Measurements from ENCODE around the gene PRKCB. TPM values are rescaled to one million over a fixed set of nuclear protein-coding genes. Genes with fewer than 3 reads are reported as not detected.

Gene PRKCB
- total RNA-seq, 1 experiment from 2014 or later, result 0.89 TPM

DNA sequence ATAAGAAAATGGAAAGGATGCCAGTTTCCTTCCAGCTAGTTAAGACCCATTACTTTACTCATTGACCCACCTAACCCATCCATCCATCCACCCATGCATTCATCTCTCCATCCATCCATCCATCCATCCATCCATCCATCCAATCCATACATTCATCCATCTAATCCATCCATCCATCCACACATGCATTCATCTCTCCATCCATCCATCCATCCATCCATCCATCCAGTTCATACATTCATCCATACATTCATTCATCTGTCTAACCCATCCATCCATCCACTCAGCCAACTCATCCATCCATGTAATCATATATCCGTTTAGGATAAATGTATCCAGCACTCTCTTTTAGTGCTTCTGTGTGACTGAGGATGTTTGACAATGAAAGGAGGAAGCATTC lies 241.5 kb downstream of the PRKCB start:
- no peak overlapping the region for H3K9ac ChIP-seq (ENCODE audit: low read length)
- H3K79me2 ChIP-seq (ENCODE audit: insufficient read depth, low read length), result no peaks in the 10 kb centered on the region
- CTCF ChIA-PET, result no interaction called here
- ATAC-seq (no peak), DNase-seq (ENCODE audit: low read depth, low spot score) (no peak)
- BruUV-seq (replicated peaks), result no TSS peak
- POLR2A ChIA-PET, result interaction anchor here (0.6 kb wide), 1 partner anchor 200 kb away, joined by 6 read pairs; no protein-coding TSS in a partner anchor
- intact Hi-C loops (cut with micrococcal nuclease), result loop anchor here (10.0 kb wide), 1 partner anchor 178 kb away; the partner anchor contains the start of gene CACNG3
- no peak overlapping the region for H2AFZ ChIP-seq (ENCODE audit: low read depth, low read length, poor library complexity, severe bottlenecking)
- no peaks in the 10 kb centered on the region for H3K36me3 ChIP-seq (ENCODE audit: control insufficient read depth in 1 of 2, insufficient read depth in 2 of 2, low read length in 2 of 2)
- no peaks in the 10 kb centered on the region for H3K9me3 ChIP-seq (ENCODE audit: control insufficient read depth in 1 of 2, insufficient read depth in 1 of 2, low read depth in 1 of 2, low read length in 2 of 2)
- H3K4me2 ChIP-seq (ENCODE audit: low read length), result no peak overlapping the region
- RAD21 ChIA-PET (ENCODE audit: low non-redundant PET in 1 of 2, low total read pairs in 2 of 2, uncharacterized antibody in 2 of 2, unreplicated experiment in 2 of 2), result no interaction called here
- H3K4me3 ChIP-seq (replicated peaks in 1 of 2; ENCODE audit: low read depth in 1 of 2, low read length in 2 of 2), result no peak overlapping the region
- no peaks in the 10 kb centered on the region for H3K9me2 ChIP-seq (ENCODE audit: insufficient read depth)
- H3K4me1 ChIP-seq (ENCODE audit: control insufficient read depth in 1 of 2, insufficient read depth in 2 of 2, low read length in 2 of 2), result peaks cover 0 to 6% of the 10 kb centered on the region in 2 experiments; a peak in 1 of 4 replicates
- H3K27me3 ChIP-seq (ENCODE audit: insufficient read depth, low read length), result peaks cover 31% of the 10 kb centered on the region
- H3K27ac ChIP-seq (ENCODE audit: low read depth, low read length), result no peak overlapping the region
- TF ChIP-seq MAX (IDR thresholded peaks at IDR 0.05) (no peak), ATF3 (IDR thresholded peaks at IDR 0.05) (no peak), RAD21 (IDR thresholded peaks at IDR 0.05; ENCODE audit: low read depth) (no peak), FOSL1 (IDR thresholded peaks at IDR 0.05; ENCODE audit: low read depth) (no peak), YY1 (IDR thresholded peaks at IDR 0.05; ENCODE audit: extremely low read depth, insufficient replicate concordance, low read depth, low read length) (no peak), EZH2 (IDR thresholded peaks at IDR 0.05) (no peak), CEBPB (IDR thresholded peaks at IDR 0.05; ENCODE audit: low read depth) (no peak), POLR2A (IDR thresholded peaks at IDR 0.05; ENCODE audit: borderline replicate concordance, extremely low read depth, insufficient read depth, insufficient read length) (no peak), EGR1 (IDR thresholded peaks at IDR 0.05; ENCODE audit: low read depth) (no peak), CTCF (IDR thresholded peaks at IDR 0.05 in 2 of 3, conservative IDR thresholded peaks at IDR 0.05 in 1 of 3; ENCODE audit: borderline replicate concordance in 1 of 3, insufficient read depth in 1 of 3, low read depth in 2 of 3, low read length in 2 of 3) (no peak), SP1 (IDR thresholded peaks at IDR 0.05; ENCODE audit: low read depth) (no peak), ZNF274 (IDR thresholded peaks at IDR 0.05; ENCODE audit: low read depth, low read length) (no peak), REST (IDR thresholded peaks at IDR 0.05; ENCODE audit: low read depth) (no peak), ZFX (IDR thresholded peaks at IDR 0.05) (no peak), CBX3 (IDR thresholded peaks at IDR 0.05; ENCODE audit: low read depth) (no peak), SRF (IDR thresholded peaks at IDR 0.05; ENCODE audit: low read depth) (no peak), TCF7L2 (IDR thresholded peaks at IDR 0.05; ENCODE audit: borderline replicate concordance, extremely low read depth, insufficient read depth, insufficient read length) (no peak), ELF1 (IDR thresholded peaks at IDR 0.05; ENCODE audit: borderline replicate concordance, low read depth) (no peak), EZH2phosphoT487 (IDR thresholded peaks at IDR 0.05; ENCODE audit: borderline replicate concordance) (no peak), ZBTB33 (IDR thresholded peaks at IDR 0.05; ENCODE audit: extremely low read depth, insufficient replicate concordance, low read length) (no peak)
- no peaks in the 10 kb centered on the region for H4K20me1 ChIP-seq (ENCODE audit: insufficient read depth)

Measured in HCT116 (cell line).